HAP-1 (cell line): ENCODE data around the gene RASEF.
"Not testable (repeated sequence)": the region's sequence is repeated elsewhere in the genome, so short reads cannot be mapped to it uniquely, and the experiment has no call there.

Experiments
- DNase-seq, 2 experiments: peaks; one replicate each; pipeline ENCODE4 v3.0.0-alpha.2; 2016 to 2020; ENCODE audit warnings: low spot score in 2 of 2
- H3K27me3 ChIP-seq: fragments of 250-450 bp; sonication (Bioruptor Pico); 2 replicates; pipeline ENCODE4 v1.5.1; 2020; ENCODE audit warnings: low read depth, mild to moderate bottlenecking, moderate library complexity
- H3K36me3 ChIP-seq: fragments of 250-450 bp; sonication (Bioruptor Pico); replicated peaks from 2 replicates; pipeline ENCODE4 v1.5.1; 2020; ENCODE audit warnings: mild to moderate bottlenecking
- H3K4me1 ChIP-seq: fragments of 250-450 bp; sonication (Bioruptor Pico); 2 replicates; pipeline ENCODE4 v1.5.1; 2020; ENCODE audit warnings: mild to moderate bottlenecking
- H3K4me3 ChIP-seq: fragments of 250-450 bp; sonication (Bioruptor Pico); 2 replicates; pipeline ENCODE4 v1.5.1; 2020; ENCODE audit warnings: mild to moderate bottlenecking, moderate library complexity
- H3K9me3 ChIP-seq: fragments of 250-450 bp; sonication (Bioruptor Pico); 2 replicates; pipeline ENCODE4 v1.5.1; 2020; ENCODE audit warnings: mild to moderate bottlenecking, moderate library complexity
- in situ Hi-C: fragments of 300-500 bp; cut with MboI; formaldehyde crosslinking; loops from 3 replicates; pipeline ENCODE4 v1.14.3; 2020; ENCODE audit warnings: low sequenced_read_pairs, inconsistent platforms, mixed read lengths

Gene RASEF

GRCh38 chr9:82957529-82958379, 105.2 kb downstream of the RASEF start:
- Histone ChIP-seq H3K9me3 (no peaks in the 10 kb centered on the region), H3K4me3 (no peak overlapping the region), H3K36me3 (no peaks in the 10 kb centered on the region), H3K27me3 (no peaks in the 10 kb centered on the region), H3K4me1 (no peaks in the 10 kb centered on the region)
- DNase-seq = no peak
- in situ Hi-C loops = no loop called here

DNA sequence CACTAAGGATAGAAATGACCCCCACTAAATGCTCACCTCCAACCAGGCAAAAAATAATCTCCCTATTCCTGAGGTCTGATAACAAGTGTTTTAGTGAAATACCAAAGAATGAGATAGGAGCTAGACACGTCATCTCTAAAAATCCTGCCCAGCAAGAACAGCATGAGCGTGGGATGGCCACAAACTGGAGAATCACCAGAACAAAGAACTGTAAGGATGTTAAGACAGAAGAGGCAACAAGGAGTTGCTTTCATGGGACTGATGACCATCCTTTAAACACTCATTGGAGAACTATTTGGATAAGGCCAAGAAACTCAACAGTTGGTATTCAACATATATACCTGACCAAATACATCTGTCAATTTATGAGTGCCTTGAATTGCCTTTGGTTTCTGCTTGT, 113.7 kb downstream of the RASEF start:
- Histone ChIP-seq H3K27me3 (no peaks in the 10 kb centered on the region), H3K36me3 (no peaks in the 10 kb centered on the region), H3K4me1 (no peaks in the 10 kb centered on the region), H3K9me3 (no peaks in the 10 kb centered on the region), H3K4me3 (no peak overlapping the region)
- DNase-seq = no peak
- in situ Hi-C loops = no loop called here

GRCh38 chr9:82940376-82940775, 122.6 kb downstream of the RASEF start:
- DNase-seq = no peak
- in situ Hi-C loops = no loop called here
- Histone ChIP-seq H3K27me3 (no peaks in the 10 kb centered on the region), H3K4me1 (no peaks in the 10 kb centered on the region), H3K9me3 (no peaks in the 10 kb centered on the region), H3K36me3 (no peaks in the 10 kb centered on the region), H3K4me3 (no peak overlapping the region)

DNA sequence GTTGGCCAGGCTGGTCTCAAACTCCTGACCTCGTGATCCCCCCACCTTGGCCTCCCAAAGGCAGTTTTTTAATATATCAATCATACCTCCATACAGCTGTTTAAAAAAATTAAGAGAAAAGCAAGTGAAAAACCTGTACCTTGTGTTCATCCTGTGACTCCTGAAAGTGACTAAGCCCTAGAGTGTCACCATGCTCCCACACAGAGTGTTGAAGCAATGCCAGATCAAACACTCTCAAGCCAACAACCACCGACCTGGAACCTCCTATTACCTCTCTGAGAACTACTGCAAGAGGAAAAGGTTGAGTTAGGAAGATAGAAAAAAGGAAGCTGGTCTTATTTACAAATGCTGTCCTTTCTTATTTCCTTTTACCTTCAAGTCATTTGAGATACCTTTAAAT, 123.5 kb downstream of the RASEF start:
- no peaks in the 10 kb centered on the region for H3K27me3 ChIP-seq
- H3K9me3 ChIP-seq = no peaks in the 10 kb centered on the region
- no peak for DNase-seq
- H3K4me1 ChIP-seq = no peaks in the 10 kb centered on the region
- no peaks in the 10 kb centered on the region for H3K36me3 ChIP-seq
- H3K4me3 ChIP-seq = no peak overlapping the region
- in situ Hi-C loops = no loop called here

DNA sequence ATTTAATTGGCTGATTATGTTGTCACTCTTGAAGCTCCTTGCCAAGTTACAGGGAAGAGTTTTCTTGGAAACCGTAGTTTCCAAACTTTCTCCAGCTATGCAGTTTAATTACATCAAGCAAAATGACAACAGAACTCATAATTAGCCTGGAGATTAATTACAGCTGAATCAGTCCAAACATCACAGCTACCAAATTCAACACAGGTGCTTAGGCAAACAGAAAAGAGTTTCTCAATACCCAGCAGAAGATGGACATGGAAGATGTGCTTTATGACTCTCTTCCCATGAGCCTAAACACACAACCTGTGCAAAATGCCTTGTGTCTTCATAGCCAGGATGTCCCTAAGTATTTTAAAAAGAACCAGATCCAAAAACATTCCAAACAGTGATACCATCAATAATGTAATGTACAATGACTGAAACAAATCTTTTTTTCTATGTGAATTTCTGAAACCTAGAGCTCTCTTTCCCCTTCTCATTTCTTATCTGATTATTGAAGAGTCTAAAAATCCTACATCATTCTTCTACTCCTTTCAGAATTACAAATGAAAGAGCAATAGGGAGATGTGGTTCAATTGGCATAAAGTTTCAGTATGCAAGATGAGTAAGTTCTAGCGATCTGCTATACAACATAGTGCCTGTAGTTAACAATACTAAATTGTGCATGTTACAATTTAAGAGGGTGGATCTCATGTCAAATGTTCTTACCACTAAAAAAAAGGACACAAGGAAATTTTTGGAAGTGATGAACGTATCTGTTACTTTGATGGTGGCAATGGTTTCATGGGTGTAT, 124.3 kb downstream of the RASEF start:
- no peaks in the 10 kb centered on the region for H3K9me3 ChIP-seq
- DNase-seq = no peak
- no peaks in the 10 kb centered on the region for H3K27me3 ChIP-seq
- in situ Hi-C loops = no loop called here
- H3K4me3 ChIP-seq = no peak overlapping the region
- no peaks in the 10 kb centered on the region for H3K4me1 ChIP-seq
- H3K36me3 ChIP-seq = no peaks in the 10 kb centered on the region

- H3K4me3 ChIP-seq, H3K27me3 ChIP-seq, DNase-seq, in situ Hi-C loops, H3K36me3 ChIP-seq, H3K4me1 ChIP-seq, H3K9me3 ChIP-seq: not testable (repeated sequence)
These were observed 126.4 kb downstream of the RASEF start for GRCh38 chr9:82936561-82936960.

DNA sequence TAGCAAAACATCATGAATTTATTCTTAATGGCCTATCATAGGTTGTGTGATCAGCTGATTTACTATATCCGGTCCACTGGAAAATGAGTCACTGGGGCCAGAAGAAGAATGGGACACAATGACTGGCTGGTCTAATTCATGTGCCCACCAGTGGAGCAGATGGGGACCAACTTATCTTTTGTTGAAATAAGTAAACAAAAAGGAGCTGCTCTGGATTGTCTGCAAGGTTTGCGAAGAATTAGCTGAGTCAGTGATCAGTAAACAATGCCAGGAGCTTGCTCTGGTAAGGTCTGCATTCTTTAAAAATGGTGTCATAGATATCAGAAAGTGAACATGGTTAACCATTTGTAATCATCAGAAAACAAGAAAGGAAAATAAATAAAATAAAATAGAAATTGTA, 128.0 kb downstream of the RASEF start:
- Histone ChIP-seq H3K4me3 (no peak overlapping the region), H3K36me3 (no peaks in the 10 kb centered on the region), H3K27me3 (no peaks in the 10 kb centered on the region), H3K9me3 (no peaks in the 10 kb centered on the region), H3K4me1 (no peaks in the 10 kb centered on the region)
- no peak for DNase-seq
- in situ Hi-C loops = no loop called here

- in situ Hi-C loops, H3K4me1 ChIP-seq, DNase-seq, H3K4me3 ChIP-seq, H3K9me3 ChIP-seq, H3K36me3 ChIP-seq, H3K27me3 ChIP-seq: not testable (repeated sequence)
These were observed 128.9 kb downstream of the RASEF start for GRCh38 chr9:82934025-82934424.

GRCh38 chr9:82930116-82930515, 132.8 kb downstream of the RASEF start:
- Histone ChIP-seq H3K4me3 (no peak overlapping the region), H3K36me3 (no peaks in the 10 kb centered on the region), H3K4me1 (no peaks in the 10 kb centered on the region), H3K27me3 (no peaks in the 10 kb centered on the region), H3K9me3 (no peaks in the 10 kb centered on the region)
- no peak for DNase-seq
- in situ Hi-C loops = no loop called here
